Activated CD4-positive, CD25-positive, alpha-beta regulatory T cell treated with anti-CD3 and anti-CD28 coated beads, Interleukin-2, amount 50 U/mL, for 24 hours (primary cell): ENCODE data around the gene SLC2A5.
A peak's percentile ranks its signal among the peaks of the same experiment; 100 is the strongest.

Experiments
- ATAC-seq, 2 donors: fragments of 150-1000 bp; cut with Tn5 transposase; one replicate each; pipeline ENCODE4 v1.10.0; 2021; ENCODE audit warnings: mild to moderate bottlenecking in 1 of 2, moderate library complexity in 1 of 2

The SLC2A5 gene

DNA sequence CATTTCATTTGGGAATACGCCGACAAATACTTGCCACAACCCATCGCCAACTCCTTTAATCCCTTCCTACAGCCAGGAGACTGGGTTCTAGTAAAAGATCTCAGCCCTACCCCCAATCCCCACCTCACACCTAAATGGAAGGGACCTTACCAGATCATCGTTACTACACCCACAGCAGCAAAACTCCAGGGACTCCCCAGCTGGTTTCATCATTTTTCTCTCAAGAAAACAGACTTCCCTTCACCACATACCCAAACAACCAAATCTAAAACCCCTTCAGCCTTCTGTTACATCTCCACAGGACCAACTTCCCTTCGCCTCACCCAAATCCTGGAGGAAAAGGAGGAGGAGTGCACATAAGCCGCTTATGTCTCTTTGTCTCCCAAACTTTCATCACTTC is 23.7 kb upstream of the SLC2A5 start:
- no peak for ATAC-seq

DNA sequence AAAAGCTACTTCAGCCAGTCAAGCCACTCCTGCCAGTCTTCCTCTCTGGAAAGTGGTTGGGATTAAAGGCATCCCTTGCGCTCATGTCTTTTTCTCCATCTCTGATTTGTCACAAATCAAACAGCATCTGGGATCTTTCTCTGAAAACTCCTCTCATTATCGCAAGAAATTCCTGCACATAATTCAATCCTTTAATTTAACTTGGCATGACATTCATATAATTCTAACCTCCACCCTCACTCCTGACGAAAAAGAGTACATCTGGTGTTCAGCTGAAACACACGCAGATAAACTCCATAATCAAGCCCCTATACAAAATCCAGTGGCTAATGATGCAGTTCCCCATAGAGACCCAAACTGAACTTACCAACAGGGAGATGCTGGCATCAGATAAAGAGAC is 19.4 kb upstream of the SLC2A5 start:
- no peak for ATAC-seq

DNA sequence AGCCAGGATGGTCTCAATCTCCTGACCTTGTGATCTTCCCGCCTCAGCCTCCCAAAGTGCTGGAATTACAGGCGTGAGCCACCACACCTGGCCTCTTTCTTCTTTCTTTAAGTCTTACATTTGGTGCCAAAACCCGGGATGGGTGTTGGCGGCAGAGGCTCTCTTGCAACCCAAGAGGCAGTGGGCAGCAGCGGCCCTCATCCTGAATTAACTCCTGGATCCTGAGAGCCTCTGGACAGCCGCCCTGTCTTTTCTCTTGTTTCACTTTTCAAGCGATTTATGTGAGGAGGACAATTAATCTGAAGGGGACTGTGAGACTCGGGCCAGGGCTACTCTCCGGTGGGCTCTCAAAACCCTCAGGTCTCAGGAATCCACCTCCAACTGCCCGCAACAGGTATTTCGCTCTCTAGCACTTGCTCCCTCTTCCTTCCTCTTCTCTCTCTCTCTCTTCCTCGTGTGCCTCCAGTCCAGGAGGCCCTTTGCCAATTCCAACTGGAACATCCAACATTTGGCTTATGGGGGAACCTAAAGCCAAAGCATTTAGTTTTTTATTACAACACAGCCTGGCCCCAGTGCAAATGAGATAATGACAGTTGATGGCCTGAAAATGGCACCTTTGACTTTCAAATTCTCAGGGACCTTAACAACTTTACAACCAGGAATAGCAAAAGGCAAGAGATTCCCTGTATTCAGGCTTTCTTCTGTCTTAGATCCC is 18.1 kb upstream of the SLC2A5 start:
- no peak for ATAC-seq

DNA sequence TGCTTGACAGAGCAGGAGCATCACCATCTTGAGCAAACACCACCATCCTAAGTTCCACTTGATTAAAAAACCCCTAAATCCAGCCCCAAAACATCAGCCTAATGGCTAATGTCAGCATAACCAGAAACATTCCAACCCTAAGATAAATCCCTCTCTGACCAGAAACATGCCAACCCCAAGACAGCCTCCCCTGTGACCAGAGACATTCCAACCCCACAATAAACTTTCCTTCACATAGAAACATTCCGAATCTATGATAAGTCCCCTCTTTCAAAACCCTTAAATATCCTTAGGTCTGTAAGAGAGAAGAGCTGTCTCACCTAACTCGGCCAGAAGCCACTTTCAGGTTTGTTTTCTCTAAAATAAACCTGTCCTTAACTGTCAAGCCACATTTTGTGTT is 17.4 kb upstream of the SLC2A5 start:
- ATAC-seq, result no peak

DNA sequence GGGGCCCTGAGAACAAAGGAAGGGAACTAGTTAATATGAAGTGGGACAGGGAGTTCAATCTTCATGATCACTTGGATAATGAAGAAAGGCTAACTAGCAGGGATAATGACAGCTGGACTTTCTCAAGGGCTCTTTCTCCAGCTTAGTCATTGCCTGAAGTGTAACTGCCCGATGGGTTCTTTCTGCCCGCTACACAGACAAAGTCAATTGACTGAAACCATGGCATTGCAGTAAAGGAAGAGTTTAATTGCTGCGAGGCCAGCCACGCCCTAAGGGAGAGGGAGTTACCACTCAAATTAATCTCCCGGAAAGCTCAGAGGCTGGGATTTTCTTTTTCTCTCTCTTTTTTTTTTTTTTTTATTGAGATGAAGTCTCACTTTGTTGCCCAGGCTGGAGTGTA is 16.6 kb upstream of the SLC2A5 start:
- ATAC-seq, result no peak

DNA sequence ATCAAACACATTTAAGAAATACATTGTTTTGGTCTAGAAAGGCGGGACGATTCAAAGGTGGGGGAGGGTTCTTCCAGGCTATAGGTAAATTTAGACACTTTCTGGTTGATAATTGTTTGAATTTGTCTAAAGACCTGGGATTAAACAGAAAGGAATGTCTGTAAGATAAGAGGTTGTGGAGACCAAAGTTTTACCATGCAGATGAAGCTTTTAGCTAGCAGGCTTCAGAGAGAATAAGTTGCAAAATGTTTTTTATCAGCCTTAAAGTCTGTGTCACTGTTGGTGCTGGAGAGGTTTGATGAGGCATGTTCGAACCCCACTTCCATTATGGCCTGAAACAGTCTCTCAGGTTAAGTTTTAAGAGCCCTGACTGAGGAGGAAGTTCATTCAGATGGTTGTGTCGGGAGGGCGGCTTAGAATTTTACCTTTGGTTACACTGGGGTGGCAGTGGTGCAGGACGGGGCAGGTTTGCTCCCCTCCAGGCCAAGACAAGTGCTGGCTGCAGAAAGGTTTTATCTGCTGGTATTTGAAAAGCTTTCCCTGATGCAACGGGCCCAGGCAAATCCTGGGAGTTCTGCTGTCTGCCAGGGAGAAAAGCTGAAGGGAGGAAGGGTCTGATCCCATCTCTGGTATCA is 16.0 kb upstream of the SLC2A5 start:
- no peak for ATAC-seq

DNA sequence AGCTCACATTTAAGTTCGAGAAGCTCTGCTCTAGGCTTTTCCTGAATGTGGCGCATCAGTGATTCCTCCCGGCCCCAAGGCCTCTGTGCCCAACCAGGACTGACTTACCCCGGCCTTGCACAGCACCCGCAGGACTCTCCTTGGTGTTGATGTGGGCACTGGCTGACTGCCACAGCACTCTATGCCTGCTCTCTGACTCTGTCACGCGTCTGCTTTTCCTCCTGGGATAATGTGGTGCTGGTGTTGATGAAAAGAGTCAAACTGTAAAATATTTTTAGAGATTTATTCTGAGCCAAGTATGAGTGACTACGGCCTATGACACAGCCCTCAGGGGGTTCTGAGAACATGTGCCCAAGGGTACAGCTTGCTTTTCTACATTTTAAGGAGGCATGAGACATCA is 15.5 kb upstream of the SLC2A5 start:
- ATAC-seq, result no peak

DNA sequence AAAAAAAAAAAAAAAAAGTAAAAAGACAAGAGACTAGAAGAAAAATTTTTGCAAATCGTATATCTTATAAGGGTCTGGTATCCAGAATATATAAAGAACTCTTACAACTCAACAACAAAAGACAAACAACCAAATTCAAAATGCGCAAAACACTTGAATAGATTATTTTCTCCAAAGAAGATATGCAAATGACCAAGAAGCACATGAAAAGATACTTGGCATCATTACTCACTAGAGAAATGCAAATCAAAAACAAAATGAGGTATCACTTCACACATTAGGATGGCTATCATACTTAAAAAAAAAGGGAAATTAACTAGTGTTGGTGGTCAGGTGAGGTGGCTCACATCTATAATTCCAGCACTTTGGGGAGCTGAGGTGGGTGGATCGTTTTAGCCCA is 12.0 kb upstream of the SLC2A5 start:
- ATAC-seq, result no peak

DNA sequence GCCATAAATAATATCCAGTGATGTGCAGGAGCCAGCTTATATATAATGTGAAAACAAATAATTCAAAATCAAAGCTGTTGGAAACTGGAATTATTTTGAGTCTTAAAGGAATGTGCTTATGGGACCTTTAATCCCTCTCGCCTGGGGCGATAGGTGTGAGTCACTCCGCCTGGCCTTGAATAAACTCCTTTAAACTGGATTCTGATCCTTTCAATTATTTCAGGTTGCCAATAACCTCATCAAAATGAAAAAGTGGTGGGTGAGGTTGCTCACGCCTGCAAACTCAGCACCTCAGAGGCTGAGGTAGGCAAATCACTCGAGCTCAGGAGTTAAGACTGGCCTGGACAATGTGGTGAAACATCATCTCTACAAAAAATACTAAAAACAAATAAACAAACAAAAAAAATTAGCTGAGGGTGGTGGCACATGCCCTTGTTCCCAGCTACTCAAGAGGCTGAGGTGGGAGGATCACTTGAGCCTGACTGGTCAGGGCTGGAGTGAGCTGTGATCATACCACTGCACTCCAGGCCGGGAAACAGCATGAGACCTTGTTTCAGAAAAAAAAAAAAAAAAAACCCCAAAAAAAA is 11.4 kb upstream of the SLC2A5 start:
- no peak for ATAC-seq

DNA sequence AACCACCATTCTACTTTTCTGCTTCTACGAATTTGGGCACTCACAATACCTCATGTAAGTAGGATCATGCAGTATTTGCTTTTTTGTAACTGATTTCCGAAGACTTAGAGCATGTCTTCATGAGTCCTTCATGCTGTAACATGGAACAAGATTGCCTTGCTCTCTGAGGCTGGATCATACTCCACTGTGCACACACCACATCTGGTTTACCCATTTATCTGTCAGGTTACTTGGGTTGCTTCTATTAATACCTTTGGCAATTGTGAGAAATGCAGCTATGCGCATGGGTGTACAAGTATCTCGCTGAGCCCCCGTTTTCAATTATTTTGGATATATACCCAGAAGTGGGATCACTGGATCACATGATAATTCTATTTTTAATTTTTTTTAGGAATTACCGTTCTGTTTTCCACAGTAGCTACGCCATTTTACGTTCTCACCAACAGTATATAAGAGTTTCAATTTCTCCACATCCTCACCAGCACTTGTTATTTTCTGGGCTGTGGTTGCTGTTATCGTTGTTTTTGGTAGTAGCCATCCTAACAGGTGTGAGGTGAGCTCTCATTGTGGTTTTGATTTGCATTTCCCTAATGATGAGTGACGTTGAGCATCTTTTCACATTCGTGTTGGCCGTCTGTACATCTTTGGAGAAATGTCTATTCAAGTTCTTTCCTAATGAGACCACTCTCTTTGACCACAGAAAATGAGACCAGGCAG is 10.7 kb upstream of the SLC2A5 start:
- ATAC-seq, result no peak

DNA sequence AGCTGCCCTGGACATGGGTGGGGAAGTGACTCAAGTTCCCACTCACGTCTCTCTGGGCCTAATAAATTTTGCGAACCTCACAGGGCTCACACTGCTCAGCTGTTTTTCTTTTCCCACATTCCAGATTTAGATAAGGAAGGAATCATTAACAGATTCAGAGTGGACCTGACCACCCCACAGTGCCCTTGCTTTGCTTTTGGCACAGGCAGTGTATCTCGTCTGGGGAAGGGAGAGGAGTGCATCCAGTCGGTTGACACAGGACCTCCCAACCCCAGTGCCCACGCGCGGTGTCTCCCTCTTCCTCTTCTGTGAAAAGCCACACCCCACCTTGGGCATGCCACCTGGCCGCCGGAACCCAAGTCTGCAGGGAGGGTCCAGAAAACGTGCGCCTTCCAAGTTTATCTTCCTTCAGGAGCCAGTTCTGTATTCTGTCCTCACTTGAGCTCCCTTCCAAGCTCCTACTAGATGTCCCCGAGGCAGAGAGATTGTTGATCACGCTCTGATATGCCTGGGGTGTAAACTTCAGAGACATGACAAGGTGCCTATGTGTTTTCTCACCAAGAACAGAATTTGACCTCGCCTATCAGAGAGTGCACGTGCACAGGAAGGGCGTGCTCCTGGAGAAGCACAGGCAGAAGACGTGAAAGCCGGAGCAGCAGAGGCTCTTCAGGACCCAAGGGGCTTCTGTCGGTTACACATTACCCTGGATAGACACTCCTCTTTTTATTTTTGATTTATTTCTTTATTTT is 9.5 kb upstream of the SLC2A5 start:
- ATAC-seq, result no peak

DNA sequence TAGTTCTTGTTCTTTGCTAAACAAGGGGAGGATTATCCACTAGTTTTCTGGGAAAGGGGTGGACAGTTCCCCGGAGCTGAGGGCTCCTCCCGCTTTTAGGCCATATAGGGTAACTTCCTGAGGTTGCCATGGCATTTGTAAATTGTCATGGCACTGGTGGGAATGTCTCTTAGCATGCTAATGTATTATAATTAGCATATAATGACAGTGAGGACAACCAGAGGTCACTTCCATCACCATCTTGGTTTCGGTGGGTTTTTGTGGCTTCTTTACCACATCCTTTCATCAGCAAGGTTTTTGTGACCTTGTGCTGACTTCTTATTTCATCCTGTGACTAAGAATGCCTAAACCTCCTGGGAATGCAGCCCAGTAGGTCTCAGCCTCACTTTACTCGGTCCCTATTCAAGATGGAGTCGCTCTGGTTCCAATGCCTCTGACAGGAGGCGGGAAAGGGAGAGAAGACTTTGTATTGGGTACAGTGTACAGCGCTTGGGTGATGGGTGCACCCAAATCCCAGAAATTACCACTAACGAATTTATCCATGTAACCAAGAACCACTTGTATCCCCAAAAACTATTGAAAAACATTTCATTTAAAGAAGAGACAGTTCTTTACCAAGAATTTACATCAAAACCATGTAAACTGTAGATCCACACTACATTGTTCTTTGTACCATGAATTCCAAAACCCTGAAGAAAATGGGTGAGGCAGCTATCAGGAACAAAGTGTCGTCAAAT is 8.7 kb upstream of the SLC2A5 start:
- peak in 1 of 2 donors; percentile 45 for ATAC-seq

DNA sequence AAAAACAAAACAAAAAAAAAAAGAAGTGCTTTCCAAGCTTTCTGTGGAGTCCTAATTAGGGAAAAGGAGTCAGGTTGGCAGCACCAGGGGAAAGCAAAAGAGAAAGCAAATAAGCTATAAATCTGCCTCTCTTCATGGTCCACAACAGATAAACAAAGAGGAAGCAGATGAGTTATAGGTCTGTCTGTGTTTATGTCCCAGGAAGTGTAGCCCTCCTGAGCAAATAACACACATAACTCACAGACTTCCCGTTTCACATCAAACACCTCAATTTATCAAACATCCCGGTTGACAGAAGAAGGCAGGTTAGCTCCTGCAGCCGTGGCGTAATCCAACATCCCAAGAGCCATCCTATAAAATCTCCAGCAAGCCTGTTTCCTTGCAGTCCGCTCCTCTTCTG is 5.6 kb upstream of the SLC2A5 start:
- ATAC-seq, result no peak

DNA sequence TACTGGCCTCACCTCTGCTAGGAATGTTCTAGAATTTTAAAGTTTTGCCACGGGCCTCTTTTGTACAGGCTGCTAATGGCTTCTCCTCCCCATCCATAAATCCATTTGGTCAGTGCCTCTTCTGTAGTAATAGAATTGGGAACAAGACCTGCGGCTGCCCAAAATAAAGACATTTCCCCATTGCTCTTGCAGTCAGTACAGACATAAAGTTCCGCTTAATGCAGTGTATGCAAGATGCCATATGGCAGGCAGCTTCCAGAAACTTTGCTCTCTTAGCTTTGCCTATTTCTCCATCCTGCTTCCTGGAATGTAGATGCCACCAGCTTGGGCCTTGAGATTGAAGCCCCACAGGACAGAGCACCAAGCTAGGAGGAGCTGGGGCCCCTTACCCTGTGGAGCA is 3.7 kb upstream of the SLC2A5 start:
- ATAC-seq, result no peak

DNA sequence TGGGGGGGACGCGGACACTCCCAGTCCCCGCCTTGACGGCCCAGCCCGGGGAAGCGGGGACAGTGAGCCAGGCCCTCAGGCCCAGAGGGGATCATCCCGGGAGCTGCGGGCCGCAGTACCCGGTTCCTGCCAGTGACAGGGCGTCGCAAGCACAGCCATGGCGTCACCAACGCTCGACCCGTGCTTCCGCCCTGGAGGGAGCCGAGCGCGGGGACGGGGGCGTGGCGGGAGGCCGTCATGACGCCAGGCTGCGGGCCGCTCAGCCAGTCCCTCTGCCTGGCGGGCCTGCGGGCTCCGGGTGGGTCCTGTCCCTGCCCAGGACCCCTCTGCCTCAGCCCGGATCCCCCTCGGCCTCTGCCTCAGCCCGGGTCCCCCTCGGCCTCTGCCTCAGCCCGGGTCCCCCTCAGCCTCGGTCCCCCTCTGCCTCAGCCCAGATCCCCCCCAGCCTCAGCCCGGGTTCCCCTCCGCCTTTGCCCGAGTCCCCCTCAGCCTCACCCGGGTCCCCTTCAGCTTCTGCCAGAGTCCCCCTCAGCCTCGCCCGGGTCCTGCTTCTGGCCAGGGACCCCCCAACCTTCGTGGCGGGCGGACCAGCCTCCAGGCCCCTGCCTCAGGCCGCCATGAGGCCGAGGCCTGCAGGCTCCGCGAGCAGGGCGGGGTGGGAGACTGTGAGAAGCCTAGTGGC is 2.3 kb upstream of the SLC2A5 start:
- no peak for ATAC-seq

DNA sequence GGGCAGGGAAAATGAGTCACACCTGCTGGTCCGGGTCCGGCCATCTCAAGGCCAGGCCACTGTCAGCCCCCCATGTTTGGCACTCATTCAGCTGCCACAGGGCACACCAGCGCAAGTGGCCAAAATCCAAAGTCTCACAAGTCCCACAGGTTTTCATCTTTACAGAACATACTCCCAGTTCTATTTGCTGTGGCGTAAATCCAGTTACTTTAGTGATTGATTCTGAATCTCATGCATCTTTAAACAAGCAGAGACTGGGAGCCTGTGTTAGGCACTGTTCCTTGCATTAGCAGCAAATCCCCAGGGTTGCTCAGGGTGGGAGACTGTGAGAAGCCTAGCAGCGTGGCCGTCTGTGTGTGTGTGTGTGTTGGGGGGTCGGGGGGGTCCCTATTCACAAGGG is 1.1 kb upstream of the SLC2A5 start:
- no peak for ATAC-seq

DNA sequence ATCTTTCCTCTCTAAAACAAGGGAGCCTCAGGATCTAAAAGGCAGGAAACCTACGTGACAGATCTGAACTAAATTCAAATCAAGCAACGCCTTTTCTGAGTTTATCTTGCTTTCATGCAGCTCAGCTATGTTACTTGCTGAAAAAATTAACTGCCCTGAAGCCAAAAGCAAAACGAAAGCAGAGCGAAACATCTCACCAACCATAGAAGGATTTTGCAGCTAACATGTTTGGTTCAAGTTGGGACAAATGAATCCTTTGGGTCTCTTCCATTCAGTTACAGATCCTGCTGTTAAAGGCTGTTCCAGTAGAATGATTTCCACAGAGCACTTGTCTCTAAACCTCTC is 482 bp downstream of the SLC2A5 start:
- ATAC-seq, result no peak

DNA sequence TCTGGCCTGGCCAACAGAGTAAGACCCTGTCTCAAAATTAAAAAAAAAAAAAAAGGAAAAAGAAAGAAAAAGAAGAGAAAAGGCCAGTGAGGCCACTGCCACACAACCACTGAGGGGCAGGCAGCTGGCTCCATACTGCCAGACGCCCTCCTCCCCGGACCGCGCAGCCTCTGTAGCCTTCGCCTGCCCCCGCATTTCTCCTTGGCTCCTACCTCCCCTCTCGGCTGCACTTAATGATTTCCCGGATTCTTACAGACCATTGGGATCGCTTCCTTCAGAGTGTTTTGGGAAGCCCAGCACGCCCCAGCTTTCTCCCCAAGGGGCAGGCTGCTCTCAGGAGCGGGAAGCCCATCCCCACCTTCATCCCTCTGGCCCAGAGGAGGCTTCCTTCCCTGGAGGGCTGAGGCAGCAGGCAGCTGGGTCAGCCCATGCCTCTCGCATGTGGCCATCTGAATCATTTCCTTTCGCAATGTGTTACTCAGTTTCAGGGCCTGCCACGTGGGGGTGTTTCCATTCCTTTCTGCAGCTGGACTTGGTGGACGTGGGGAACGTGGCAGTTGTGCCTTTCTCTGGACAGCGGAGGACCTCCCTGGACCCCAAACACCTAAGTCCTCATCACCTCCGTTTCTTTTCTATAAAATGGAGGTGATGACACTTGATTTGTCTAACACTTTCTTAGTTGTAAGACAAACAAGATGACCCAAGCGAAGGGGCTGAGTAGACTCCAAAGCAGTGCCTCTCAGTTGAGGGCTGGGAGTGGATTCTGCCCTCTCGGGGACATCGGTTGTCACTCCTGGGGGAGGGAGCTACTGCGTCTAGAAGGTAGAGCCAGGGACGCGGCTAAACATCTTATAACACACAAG is 2.3 kb downstream of the SLC2A5 start:
- ATAC-seq, result no peak

DNA sequence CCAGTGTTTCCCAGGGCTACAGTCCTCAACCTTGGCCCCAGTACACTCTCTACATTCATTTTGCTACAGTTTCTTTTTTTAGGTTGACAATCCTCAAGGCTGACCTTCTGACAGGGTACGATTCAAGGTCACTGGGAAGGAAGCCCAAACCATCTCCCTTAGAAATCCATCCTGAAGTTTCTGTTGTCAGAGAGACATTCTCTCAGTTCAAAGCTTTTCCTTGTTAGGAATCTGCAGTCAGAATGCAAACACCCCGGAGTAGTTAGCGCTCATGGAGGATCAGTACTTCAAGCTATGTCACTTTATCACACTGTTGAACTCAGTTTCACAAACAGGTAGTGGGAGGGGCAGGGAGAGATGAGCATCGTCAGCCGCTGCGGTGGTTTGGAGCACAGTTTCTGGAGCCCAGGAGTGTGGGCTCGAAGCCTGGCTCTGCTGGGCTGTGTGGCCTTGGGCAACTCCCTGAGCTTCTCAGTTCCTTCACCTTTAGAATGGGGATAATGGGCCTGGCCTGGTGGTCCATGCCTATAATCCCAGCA is 4.2 kb downstream of the SLC2A5 start:
- ATAC-seq, result no peak

DNA sequence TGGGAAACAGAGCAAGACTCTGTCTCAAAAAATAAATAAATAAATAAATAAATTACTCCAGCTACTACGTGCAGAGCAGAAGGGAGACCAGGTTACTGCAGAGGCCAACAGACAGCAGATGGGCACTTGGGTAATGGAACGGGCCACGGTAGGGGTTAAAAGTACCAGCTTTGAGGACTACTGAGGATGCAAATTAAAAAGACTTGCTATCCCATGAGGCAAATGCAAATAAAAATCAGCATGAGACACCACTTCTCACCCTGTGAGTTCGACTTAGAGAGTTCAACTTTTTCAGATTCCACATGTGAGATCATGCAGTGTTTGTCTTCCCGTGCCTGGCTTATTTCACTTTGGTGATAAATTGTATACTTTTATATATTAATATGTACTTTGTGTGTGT is 6.6 kb downstream of the SLC2A5 start:
- ATAC-seq, result no peak
